ENCODE results near the gene SLC22A31.

DNA sequence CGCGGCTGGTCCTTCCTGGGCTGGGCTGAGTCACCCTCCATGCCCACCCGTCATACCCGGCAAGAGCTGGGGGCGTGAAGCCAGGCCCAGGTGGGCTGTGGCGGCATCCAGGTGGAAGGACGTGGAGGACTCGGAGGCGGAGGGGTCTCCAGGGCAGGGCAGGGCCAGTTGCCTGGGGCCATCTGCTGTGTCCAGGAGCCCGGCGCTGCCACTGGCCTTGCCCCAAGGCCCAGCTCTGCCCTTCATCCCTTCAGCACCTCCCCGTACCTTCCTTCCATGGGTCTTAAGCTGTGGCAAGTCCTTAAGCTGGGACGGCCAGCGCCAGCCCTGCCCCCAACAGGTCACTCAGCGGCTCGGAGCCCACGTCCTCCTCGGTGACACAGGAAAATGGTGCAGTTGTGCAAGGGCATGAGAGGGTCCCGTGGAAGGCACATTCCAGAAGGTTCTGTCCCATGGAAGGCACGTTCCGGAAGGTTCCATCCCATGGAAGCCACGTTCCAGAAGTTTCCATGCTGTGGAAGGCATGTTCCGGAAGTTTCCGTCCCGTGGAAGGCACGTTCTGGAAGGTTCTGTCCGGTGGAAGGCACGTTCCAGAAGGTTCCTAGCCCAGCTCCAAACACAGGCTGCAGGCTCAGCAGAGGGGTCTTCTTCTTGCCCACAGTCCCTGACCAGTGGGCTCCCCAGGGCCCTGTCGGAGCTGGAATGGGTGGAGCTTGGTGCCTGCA, 39.2 kb downstream of the SLC22A31 start:
- no peak for TF ChIP-seq EZH2 (IDR thresholded peaks at IDR 0.05)
- TF ChIP-seq POLR2AphosphoS5 (IDR thresholded peaks at IDR 0.05; ENCODE audit: borderline replicate concordance, low read depth, low read length): no peak
- no peak for TF ChIP-seq FOXP2 (optimal IDR thresholded peaks at IDR 0.05; ENCODE audit: control extremely low read depth, extremely low read length, insufficient read depth)

Measured in SK-N-MC (cell line).